Thyroid gland (tissue), 4 donors: ENCODE measurements around the gene GLYATL2. TPM values are rescaled to one million over a fixed set of nuclear protein-coding genes. Genes with fewer than 3 reads are reported as not detected.

Experiments used
- DNase-seq, 2 donors: peaks; one replicate each; pipeline ENCODE4 v3.0.0-alpha.2; 2019
- H3K27ac ChIP-seq, 3 donors: fragments of 200-600 bp; sonication (generic); 1 replicate in 2 of 3; 2 replicates in 1 of 3; pipeline ENCODE4 v1.5.1; 2016 to 2019; ENCODE audit warnings: mild to moderate bottlenecking in 1 of 3, moderate library complexity in 1 of 3
- H3K27me3 ChIP-seq: fragments of 200-600 bp; sonication (generic); one replicate; pipeline ENCODE4 v1.5.1; 2019
- H3K36me3 ChIP-seq, 2 donors: fragments of 200-600 bp; sonication (generic); one replicate each; pipeline ENCODE4 v1.5.1; 2016 to 2019
- H3K4me1 ChIP-seq, 2 donors: fragments of 200-600 bp; sonication (generic); one replicate each; pipeline ENCODE4 v1.5.1; 2017 to 2019
- H3K4me3 ChIP-seq, 3 donors: fragments of 200-600 bp; sonication (generic); replicated peaks in 1 of 3; 1 replicate in 2 of 3; 2 replicates in 1 of 3; pipeline ENCODE4 v1.5.1; 2016; ENCODE audit warnings: mild to moderate bottlenecking in 1 of 3
- H3K9me3 ChIP-seq: fragments of 200-600 bp; sonication (generic); one replicate; pipeline ENCODE4 v1.5.1; 2017
- CTCF ChIP-seq, 6 experiments: fragments of 200-600 bp in 3 of 6; fragments of 450-650 bp in 3 of 6; sonication (generic) in 3 of 6; IDR thresholded peaks; one replicate each; pipeline ENCODE4 v1.5.1; 2016 to 2019; ENCODE audit warnings: antibody characterized with exemption in 6 of 6, mild to moderate bottlenecking in 2 of 6, inconsistent platforms in 1 of 6, moderate library complexity in 1 of 6
- POLR2A ChIP-seq, 2 donors: fragments of 450-650 bp; IDR thresholded peaks; one replicate each; pipeline ENCODE4 v1.6.1; 2017; ENCODE audit warnings: antibody characterized with exemption in 2 of 2, mild to moderate bottlenecking in 2 of 2, moderate library complexity in 1 of 2
- WGBS, 2 donors: methylation state at CpG; one replicate each; pipeline ENCODE4 v1.1.5; 2017; 5-methylcytosine and 5-hydroxymethylcytosine counted together
- intact Hi-C: fragments of 100-400 bp; cut with DNase I; formaldehyde crosslinking; loops from one replicate; pipeline ENCODE4 v1.15.1; 2023
- total RNA-seq, 4 donors: library from RNA; depleted of rRNA; stranded (reverse); fragments of >200 nt; gene quantifications; one replicate each; pipeline ENCODE4 v1.2.3, GENCODE V29; 2016

Gene GLYATL2
- total RNA-seq, 4 donors from 2014 or later: 2.4 TPM; not detected in 3

GRCh38 chr11:58787903-58788302 is 56.6 kb downstream of the GLYATL2 start:
- H3K27ac ChIP-seq: no peak overlapping the region
- H3K4me1 ChIP-seq: no peaks in the 10 kb centered on the region
- H3K36me3 ChIP-seq: no peaks in the 10 kb centered on the region
- no peak for TF ChIP-seq POLR2A (IDR thresholded peaks at IDR 0.05)
- TF ChIP-seq CTCF (IDR thresholded peaks at IDR 0.05): no peak
- H3K9me3 ChIP-seq: no peaks in the 10 kb centered on the region
- no peaks in the 10 kb centered on the region for H3K27me3 ChIP-seq
- no peak for DNase-seq
- no peak overlapping the region for H3K4me3 ChIP-seq
- intact Hi-C loops: no loop called here

- H3K4me3 ChIP-seq: no peak overlapping the region
- H3K4me1 ChIP-seq: no peaks in the 10 kb centered on the region
- H3K36me3 ChIP-seq: no peaks in the 10 kb centered on the region
- no peak for TF ChIP-seq POLR2A (IDR thresholded peaks at IDR 0.05)
- TF ChIP-seq CTCF (IDR thresholded peaks at IDR 0.05): no peak
- no peaks in the 10 kb centered on the region for H3K27me3 ChIP-seq
- WGBS, 2 donors: 90 to 94% methylated on average over 2 to 3 of the region's 3 CpGs
- H3K9me3 ChIP-seq: no peaks in the 10 kb centered on the region
- no peak overlapping the region for H3K27ac ChIP-seq
- intact Hi-C loops: no loop called here
- DNase-seq: no peak
Observed at GRCh38 chr11:58786693-58787092, 57.8 kb downstream of the GLYATL2 start.

GRCh38 chr11:58784995-58785394 is 59.5 kb downstream of the GLYATL2 start:
- intact Hi-C loops: no loop called here
- DNase-seq: no peak
- H3K27ac ChIP-seq: no peak overlapping the region

More at GRCh38 chr11:58784995-58785394, 59.5 kb downstream of the GLYATL2 start:
- no peaks in the 10 kb centered on the region for H3K9me3 ChIP-seq
- H3K4me1 ChIP-seq: no peaks in the 10 kb centered on the region
- H3K36me3 ChIP-seq: no peaks in the 10 kb centered on the region
- H3K27me3 ChIP-seq: no peaks in the 10 kb centered on the region
- no peak for TF ChIP-seq CTCF (IDR thresholded peaks at IDR 0.05)
- no peak for TF ChIP-seq POLR2A (IDR thresholded peaks at IDR 0.05)
- H3K4me3 ChIP-seq: no peak overlapping the region

Other genes with a start within 250 kb of the GLYATL2 start
- 1 to 10 TPM; 1.6 to 5.0 (median 1.7) TPM for gene CNTF, start 222.0 kb downstream of the GLYATL2 start, total RNA-seq
- not detected for gene GLYAT, start 112.8 kb downstream of the GLYATL2 start, total RNA-seq
- not detected for gene GLYATL1, start 94.8 kb upstream of the GLYATL2 start, total RNA-seq
- not detected for gene GLYATL1B, start 241.6 kb upstream of the GLYATL2 start, total RNA-seq